ENCODE measurements around the gene AGFG2.

DNA sequence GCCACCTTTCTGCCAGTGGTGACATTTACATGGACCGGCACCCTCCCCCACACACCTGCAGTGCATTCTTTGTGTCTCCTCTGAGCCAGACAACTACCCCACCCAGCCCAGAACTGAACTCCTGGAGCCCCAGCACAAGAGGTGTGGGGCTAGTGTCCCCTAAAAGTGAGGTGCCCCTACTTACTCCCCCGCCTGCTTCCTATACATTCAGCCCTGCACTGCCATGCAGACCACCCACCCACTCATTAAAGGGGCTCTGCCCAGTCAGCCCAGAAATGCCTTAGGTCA lies 32.8 kb downstream of the AGFG2 start:
- TF ChIP-seq, protein P1, sequence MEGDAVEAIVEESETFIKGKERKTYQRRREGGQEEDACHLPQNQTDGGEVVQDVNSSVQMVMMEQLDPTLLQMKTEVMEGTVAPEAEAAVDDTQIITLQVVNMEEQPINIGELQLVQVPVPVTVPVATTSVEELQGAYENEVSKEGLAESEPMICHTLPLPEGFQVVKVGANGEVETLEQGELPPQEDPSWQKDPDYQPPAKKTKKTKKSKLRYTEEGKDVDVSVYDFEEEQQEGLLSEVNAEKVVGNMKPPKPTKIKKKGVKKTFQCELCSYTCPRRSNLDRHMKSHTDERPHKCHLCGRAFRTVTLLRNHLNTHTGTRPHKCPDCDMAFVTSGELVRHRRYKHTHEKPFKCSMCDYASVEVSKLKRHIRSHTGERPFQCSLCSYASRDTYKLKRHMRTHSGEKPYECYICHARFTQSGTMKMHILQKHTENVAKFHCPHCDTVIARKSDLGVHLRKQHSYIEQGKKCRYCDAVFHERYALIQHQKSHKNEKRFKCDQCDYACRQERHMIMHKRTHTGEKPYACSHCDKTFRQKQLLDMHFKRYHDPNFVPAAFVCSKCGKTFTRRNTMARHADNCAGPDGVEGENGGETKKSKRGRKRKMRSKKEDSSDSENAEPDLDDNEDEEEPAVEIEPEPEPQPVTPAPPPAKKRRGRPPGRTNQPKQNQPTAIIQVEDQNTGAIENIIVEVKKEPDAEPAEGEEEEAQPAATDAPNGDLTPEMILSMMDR (IDR thresholded peaks at IDR 0.05 in 2 of 3, conservative IDR thresholded peaks at IDR 0.05 in 1 of 3; ENCODE audit: control insufficient read depth in 2 of 3, extremely low read depth in 1 of 3, insufficient read depth in 1 of 3, low read depth in 3 of 3, low read length in 3 of 3), result no peak
- TF ChIP-seq, protein P2, sequence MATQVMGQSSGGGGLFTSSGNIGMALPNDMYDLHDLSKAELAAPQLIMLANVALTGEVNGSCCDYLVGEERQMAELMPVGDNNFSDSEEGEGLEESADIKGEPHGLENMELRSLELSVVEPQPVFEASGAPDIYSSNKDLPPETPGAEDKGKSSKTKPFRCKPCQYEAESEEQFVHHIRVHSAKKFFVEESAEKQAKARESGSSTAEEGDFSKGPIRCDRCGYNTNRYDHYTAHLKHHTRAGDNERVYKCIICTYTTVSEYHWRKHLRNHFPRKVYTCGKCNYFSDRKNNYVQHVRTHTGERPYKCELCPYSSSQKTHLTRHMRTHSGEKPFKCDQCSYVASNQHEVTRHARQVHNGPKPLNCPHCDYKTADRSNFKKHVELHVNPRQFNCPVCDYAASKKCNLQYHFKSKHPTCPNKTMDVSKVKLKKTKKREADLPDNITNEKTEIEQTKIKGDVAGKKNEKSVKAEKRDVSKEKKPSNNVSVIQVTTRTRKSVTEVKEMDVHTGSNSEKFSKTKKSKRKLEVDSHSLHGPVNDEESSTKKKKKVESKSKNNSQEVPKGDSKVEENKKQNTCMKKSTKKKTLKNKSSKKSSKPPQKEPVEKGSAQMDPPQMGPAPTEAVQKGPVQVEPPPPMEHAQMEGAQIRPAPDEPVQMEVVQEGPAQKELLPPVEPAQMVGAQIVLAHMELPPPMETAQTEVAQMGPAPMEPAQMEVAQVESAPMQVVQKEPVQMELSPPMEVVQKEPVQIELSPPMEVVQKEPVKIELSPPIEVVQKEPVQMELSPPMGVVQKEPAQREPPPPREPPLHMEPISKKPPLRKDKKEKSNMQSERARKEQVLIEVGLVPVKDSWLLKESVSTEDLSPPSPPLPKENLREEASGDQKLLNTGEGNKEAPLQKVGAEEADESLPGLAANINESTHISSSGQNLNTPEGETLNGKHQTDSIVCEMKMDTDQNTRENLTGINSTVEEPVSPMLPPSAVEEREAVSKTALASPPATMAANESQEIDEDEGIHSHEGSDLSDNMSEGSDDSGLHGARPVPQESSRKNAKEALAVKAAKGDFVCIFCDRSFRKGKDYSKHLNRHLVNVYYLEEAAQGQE (IDR thresholded peaks at IDR 0.05; ENCODE audit: low read depth, low read length), result no peak
- TF ChIP-seq GABPA (IDR thresholded peaks at IDR 0.05; ENCODE audit: low read depth), result no peak
- 0 out of 2 replicates have a peak, but pooled peaks have one; percentile 23 for TF ChIP-seq POLR2AphosphoS5 (IDR thresholded peaks at IDR 0.05; ENCODE audit: low read length)
- no peak for TF ChIP-seq MXI1 (IDR thresholded peaks at IDR 0.05; ENCODE audit: low read depth, low read length)
- no peak for TF ChIP-seq EGR1 (IDR thresholded peaks at IDR 0.05; ENCODE audit: borderline replicate concordance in 1 of 2, low read depth in 2 of 2, low read length in 2 of 2)
- TF ChIP-seq ATF2 (IDR thresholded peaks at IDR 0.05; ENCODE audit: low read length), result no peak
- TF ChIP-seq ZNF217 (IDR thresholded peaks at IDR 0.05), result no peak
- TF ChIP-seq NR2C2 (IDR thresholded peaks at IDR 0.05; ENCODE audit: borderline replicate concordance, control insufficient read depth, insufficient read length, low read depth), result no peak

Data from GM12878 (cell line).